PC-9 (cell line): ENCODE results near the gene TRDN. TPM values are rescaled to one million over a fixed set of nuclear protein-coding genes. Genes with fewer than 3 reads are reported as not detected.
"Not testable (repeated sequence)": the region's sequence is repeated elsewhere in the genome, so short reads cannot be mapped to it uniquely, and the experiment has no call there.

Experiments used
- BruUV-seq: library from RNA; stranded (reverse); fragments of 400-500 nt; replicated peaks from 2 replicates; lab custom pipeline; 2021; lab: Mats Ljungman, UMichigan
- CTCF ChIA-PET: fragments of 300-600 bp; sonication (Branson Sonifier 250); formaldehyde crosslinking; loops from one replicate; lab custom pipeline; 2022; ENCODE audit warnings: antibody characterized with exemption; lab: Charles Lee
- POLR2A ChIA-PET: fragments of 300-600 bp; sonication (Branson Sonifier 250); formaldehyde crosslinking; loops from one replicate; lab custom pipeline; 2022; ENCODE audit warnings: antibody characterized with exemption; ENCODE audit not compliant: unreplicated experiment; lab: Charles Lee
- DNase-seq, 2 experiments: peaks; one replicate each; pipeline versions ENCODE4 v3.0.0 to v3.0.0-alpha.2; 2015 to 2022; ENCODE audit warnings: mixed read lengths in 1 of 2
- H2AFZ ChIP-seq: fragments of 200-600 bp; sonication (generic); 2 replicates; pipeline ENCODE4 v1.8.1; 2017; ENCODE audit warnings: antibody characterized with exemption
- H3F3A ChIP-seq: fragments of 200-600 bp; sonication (generic); 2 replicates; pipeline ENCODE4 v1.8.1; 2017; ENCODE audit warnings: antibody characterized with exemption, mild to moderate bottlenecking, low read depth; ENCODE audit not compliant: insufficient read depth
- H3K27ac ChIP-seq: fragments of 200-600 bp; sonication (generic); 2 replicates; pipeline ENCODE4 v1.6.1; 2016; ENCODE audit warnings: mixed run types
- H3K27me3 ChIP-seq: fragments of 200-600 bp; sonication (generic); 2 replicates; pipeline ENCODE4 v1.6.1; 2016; ENCODE audit warnings: low read depth, mixed run types; ENCODE audit not compliant: insufficient read depth
- H3K36me3 ChIP-seq: fragments of 200-600 bp; sonication (generic); 2 replicates; pipeline ENCODE4 v1.6.1; 2016; ENCODE audit warnings: low read depth, mixed run types
- H3K4me1 ChIP-seq: fragments of 200-600 bp; sonication (generic); replicated peaks from 2 replicates; pipeline ENCODE4 v1.6.1; 2016; ENCODE audit warnings: mixed run types; ENCODE audit not compliant: insufficient read depth
- H3K4me2 ChIP-seq: fragments of 200-600 bp; sonication (generic); 2 replicates; pipeline ENCODE4 v1.6.1; 2017; ENCODE audit warnings: mixed run types
- H3K4me3 ChIP-seq: fragments of 200-600 bp; sonication (generic); 2 replicates; pipeline ENCODE4 v1.6.1; 2016; ENCODE audit warnings: mixed run types
- H3K79me2 ChIP-seq: fragments of 200-600 bp; sonication (generic); 2 replicates; pipeline ENCODE4 v1.6.1; 2017; ENCODE audit warnings: low read depth, mixed run types
- H3K9me2 ChIP-seq: fragments of 200-600 bp; sonication (generic); 2 replicates; pipeline ENCODE4 v1.8.1; 2017; ENCODE audit warnings: mild to moderate bottlenecking; ENCODE audit not compliant: insufficient read depth
- H3K9me3 ChIP-seq: fragments of 200-600 bp; sonication (generic); 2 replicates; pipeline ENCODE4 v1.8.1; 2016; ENCODE audit warnings: low read depth; ENCODE audit not compliant: insufficient read depth
- H4K20me1 ChIP-seq: fragments of 200-600 bp; sonication (generic); 2 replicates; pipeline ENCODE4 v1.8.1; 2017; ENCODE audit not compliant: insufficient read depth
- CTCF ChIP-seq: fragments of 200-600 bp; sonication (generic); conservative IDR thresholded peaks from 2 replicates; pipeline ENCODE4 v1.6.1; 2017; ENCODE audit warnings: mixed run types, antibody characterized with exemption, mild to moderate bottlenecking, moderate library complexity
- EZH2 ChIP-seq: fragments of 200-600 bp; sonication (generic); IDR thresholded peaks from 2 replicates; pipeline ENCODE4 v1.8.0; 2017; ENCODE audit warnings: antibody characterized with exemption, low read depth
- intact Hi-C: fragments of 100-400 bp; cut with micrococcal nuclease; formaldehyde crosslinking; loops from one replicate; pipeline ENCODE4 v1.10.0; 2022; ENCODE audit not compliant: unreplicated experiment
- total RNA-seq: library from RNA; stranded (reverse); gene quantifications from 2 replicates; pipeline ENCODE4 v1.2.3, GENCODE V29; 2021

Gene TRDN
- total RNA-seq, 1 experiment from 2014 or later = not detected

GRCh38 chr6:123233336-123233735 is 403.4 kb downstream of the TRDN start:
- BruUV-seq = no TSS peak
- Histone ChIP-seq H3K27me3 (no peaks in the 10 kb centered on the region; the same call in 1 of the 2 replicates), H2AFZ (0 out of 2 replicates have a peak overlapping the region, but pooled peaks have one; percentile 45), H3K9me3 (no peaks in the 10 kb centered on the region; the same call in 1 of the 2 replicates), H3K4me2 (no peak overlapping the region), H3K9me2 (0 out of 2 replicates have a peak, but pooled peaks cover 7% of the 10 kb centered on the region), H3F3A (no peaks in the 10 kb centered on the region), H3K36me3 (no peaks in the 10 kb centered on the region), H3K4me3 (no peak overlapping the region), H3K79me2 (no peaks in the 10 kb centered on the region), H4K20me1 (no peaks in the 10 kb centered on the region), H3K4me1 (no peaks in the 10 kb centered on the region), H3K27ac (no peak overlapping the region)
- TF ChIP-seq CTCF (no peak), EZH2 (no peak)
- POLR2A ChIA-PET = no interaction called here
- DNase-seq = no peak
- CTCF ChIA-PET = no interaction called here
- intact Hi-C loops = no loop called here

GRCh38 chr6:123227789-123228188 is 409.0 kb downstream of the TRDN start:
- DNase-seq, CTCF ChIA-PET, H3K79me2 ChIP-seq, H2AFZ ChIP-seq, H4K20me1 ChIP-seq, POLR2A ChIA-PET, H3K27me3 ChIP-seq, H3K4me2 ChIP-seq, H3K27ac ChIP-seq, H3K9me3 ChIP-seq, H3K4me3 ChIP-seq, H3K4me1 ChIP-seq, H3K36me3 ChIP-seq, BruUV-seq, H3F3A ChIP-seq, intact Hi-C loops: not testable (repeated sequence)
- peaks cover 11% of the 10 kb centered on the region; the same call in 1 of the 2 replicates for H3K9me2 ChIP-seq

GRCh38 chr6:123226398-123226797 is 410.4 kb downstream of the TRDN start:
- TF ChIP-seq EZH2 (no peak), CTCF (no peak)
- no peak for DNase-seq
- no peak overlapping the region for H3K4me3 ChIP-seq
- peaks cover 11% of the 10 kb centered on the region; the same call in 1 of the 2 replicates for H3K9me2 ChIP-seq
- no peaks in the 10 kb centered on the region for H3K79me2 ChIP-seq
- H2AFZ ChIP-seq = no peak overlapping the region
- BruUV-seq = no TSS peak
- POLR2A ChIA-PET = no interaction called here
- no peak overlapping the region for H3K4me2 ChIP-seq
- intact Hi-C loops = no loop called here
- H4K20me1 ChIP-seq = no peaks in the 10 kb centered on the region
- CTCF ChIA-PET = no interaction called here
- H3K36me3 ChIP-seq = no peaks in the 10 kb centered on the region
- no peaks in the 10 kb centered on the region for H3K4me1 ChIP-seq
- H3K27me3 ChIP-seq = no peaks in the 10 kb centered on the region
- no peaks in the 10 kb centered on the region for H3F3A ChIP-seq
- H3K9me3 ChIP-seq = no peaks in the 10 kb centered on the region
- H3K27ac ChIP-seq = no peak overlapping the region

- CTCF ChIA-PET = no interaction called here
- Histone ChIP-seq H3K36me3 (no peaks in the 10 kb centered on the region), H2AFZ (no peak overlapping the region), H3K4me3 (no peak overlapping the region), H3K4me2 (no peak overlapping the region), H3K9me3 (no peaks in the 10 kb centered on the region), H3K4me1 (no peaks in the 10 kb centered on the region), H3F3A (no peaks in the 10 kb centered on the region), H4K20me1 (no peaks in the 10 kb centered on the region), H3K79me2 (no peaks in the 10 kb centered on the region), H3K9me2 (peaks cover 11% of the 10 kb centered on the region; the same call in 1 of the 2 replicates), H3K27me3 (no peaks in the 10 kb centered on the region), H3K27ac (no peak overlapping the region)
- no TSS peak for BruUV-seq
- no peak for TF ChIP-seq EZH2
- TF ChIP-seq CTCF = no peak
- POLR2A ChIA-PET = no interaction called here
- no peak for DNase-seq
- intact Hi-C loops = no loop called here
These were observed 412.7 kb downstream of the TRDN start for GRCh38 chr6:123224077-123224476.
